SIG-M5 treated with dmso at 0.1 percent for 504 hours (cell line): ENCODE measurements around the gene EGR1.

Source experiments
- DNase-seq: peaks from one replicate; lab custom pipeline; 2025; ENCODE audit not compliant: unreplicated experiment; lab: John Stamatoyannopoulos, UW

Gene EGR1

DNA sequence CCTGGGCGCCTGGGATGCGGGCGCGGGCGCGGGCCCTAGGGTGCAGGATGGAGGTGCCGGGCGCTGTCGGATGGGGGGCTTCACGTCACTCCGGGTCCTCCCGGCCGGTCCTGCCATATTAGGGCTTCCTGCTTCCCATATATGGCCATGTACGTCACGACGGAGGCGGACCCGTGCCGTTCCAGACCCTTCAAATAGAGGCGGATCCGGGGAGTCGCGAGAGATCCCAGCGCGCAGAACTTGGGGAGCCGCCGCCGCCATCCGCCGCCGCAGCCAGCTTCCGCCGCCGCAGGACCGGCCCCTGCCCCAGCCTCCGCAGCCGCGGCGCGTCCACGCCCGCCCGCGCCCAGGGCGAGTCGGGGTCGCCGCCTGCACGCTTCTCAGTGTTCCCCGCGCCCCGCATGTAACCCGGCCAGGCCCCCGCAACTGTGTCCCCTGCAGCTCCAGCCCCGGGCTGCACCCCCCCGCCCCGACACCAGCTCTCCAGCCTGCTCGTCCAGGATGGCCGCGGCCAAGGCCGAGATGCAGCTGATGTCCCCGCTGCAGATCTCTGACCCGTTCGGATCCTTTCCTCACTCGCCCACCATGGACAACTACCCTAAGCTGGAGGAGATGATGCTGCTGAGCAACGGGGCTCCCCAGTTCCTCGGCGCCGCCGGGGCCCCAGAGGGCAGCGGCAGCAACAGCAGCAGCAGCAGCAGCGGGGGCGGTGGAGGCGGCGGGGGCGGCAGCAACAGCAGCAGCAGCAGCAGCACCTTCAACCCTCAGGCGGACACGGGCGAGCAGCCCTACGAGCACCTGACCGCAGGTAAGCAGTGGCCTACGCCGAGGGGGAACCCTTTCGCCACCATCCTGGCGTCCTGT, at the start of gene EGR1:
Gene EGR1 (plus strand): TSS at position 219 of the 864 bp plus-strand sequence. CDS start 283 bp downstream, at position 502.
- peak; percentile 97 for DNase-seq

DNA sequence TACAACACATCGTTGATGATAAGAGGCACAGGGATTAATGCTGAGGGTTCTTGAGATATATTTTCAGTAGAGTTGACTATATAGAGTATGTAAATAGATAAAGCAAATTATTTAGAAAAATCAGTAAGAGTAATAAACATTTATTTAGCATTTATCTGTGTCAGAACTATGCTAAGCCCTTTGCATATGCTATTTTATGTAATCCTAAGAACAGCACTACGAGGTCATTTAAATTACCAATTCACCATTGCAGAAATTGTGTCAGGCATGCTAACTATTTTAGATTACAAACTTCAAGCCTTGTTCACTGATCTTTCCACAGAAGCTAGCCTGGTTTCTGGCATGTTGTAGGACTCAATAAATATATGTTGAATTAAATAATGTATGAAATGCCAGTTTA, 46.8 kb upstream of the EGR1 start:
- DNase-seq = no peak

DNA sequence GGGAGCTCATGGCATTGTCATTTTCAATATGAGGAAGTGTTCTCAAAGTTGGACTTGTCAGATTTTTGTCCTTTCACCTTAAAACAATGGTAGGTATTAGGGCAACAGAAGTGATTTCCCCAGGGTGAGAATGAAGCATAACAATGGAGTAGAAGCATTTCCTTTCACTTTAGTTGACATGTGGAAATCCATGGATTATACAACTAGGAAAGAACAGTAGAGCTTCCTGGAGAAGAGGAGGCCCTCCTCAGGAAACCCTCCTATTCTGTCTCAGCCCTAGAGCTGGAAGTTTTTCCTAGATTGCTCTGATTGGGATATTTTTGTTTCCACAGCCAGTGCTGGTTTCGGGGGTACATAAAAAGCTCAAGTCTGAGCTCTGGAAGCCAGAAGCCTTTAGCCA, 40.2 kb upstream of the EGR1 start:
- DNase-seq = no peak

DNA sequence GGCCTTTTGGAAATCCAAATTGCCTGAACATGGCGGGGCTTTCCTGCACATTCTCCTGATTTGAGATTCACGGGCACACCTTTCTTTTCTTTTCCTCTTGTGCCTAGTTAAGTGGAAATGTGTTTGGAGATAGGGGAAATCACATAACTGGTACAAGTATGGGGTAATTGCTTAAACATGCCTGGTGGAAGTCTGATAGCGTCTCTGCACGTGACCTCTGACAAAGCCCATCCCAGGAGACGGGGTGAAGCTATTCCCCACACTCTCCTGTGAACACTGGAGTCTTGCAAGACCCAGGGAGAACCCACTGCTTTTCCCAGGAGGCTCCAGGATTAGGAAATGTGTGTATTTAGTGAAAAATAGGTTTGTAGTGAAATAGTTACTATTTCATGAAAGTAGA, 29.3 kb upstream of the EGR1 start:
- DNase-seq = no peak

DNA sequence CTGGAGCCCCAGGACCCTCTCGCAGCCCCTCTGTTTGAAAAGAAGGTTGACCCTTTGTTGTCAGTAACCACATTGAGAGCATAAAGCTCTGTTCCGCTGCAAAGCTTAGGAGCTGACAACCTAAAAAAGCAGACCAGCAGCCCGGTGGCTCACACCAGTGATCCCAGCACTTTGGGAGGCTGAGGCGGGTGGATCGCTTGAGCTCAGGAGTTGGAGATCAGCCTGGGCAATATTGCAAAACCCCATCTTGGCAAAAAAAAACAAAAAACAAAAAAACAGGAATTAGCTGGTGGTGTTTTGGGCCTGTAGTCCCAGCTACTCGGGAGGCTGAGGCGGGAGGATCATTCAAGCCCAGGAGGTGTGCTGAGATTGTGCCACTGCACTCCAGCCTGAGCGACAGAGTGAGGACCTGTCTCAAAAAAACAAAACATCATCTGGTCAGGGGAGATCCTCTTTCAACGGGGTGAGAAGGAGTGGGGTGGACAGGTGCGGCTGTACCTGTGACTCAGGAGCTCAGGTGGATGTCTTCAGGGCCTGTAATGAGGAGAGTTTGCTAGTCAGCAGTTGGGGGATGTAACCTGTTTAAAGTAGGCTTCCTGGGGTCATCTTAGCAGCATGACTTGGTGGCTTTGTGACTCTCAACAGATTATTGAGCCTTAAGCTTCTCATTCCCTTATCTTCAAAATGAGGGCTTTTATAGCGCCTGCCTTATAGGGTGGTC, 27.1 kb upstream of the EGR1 start:
- DNase-seq = no peak

DNA sequence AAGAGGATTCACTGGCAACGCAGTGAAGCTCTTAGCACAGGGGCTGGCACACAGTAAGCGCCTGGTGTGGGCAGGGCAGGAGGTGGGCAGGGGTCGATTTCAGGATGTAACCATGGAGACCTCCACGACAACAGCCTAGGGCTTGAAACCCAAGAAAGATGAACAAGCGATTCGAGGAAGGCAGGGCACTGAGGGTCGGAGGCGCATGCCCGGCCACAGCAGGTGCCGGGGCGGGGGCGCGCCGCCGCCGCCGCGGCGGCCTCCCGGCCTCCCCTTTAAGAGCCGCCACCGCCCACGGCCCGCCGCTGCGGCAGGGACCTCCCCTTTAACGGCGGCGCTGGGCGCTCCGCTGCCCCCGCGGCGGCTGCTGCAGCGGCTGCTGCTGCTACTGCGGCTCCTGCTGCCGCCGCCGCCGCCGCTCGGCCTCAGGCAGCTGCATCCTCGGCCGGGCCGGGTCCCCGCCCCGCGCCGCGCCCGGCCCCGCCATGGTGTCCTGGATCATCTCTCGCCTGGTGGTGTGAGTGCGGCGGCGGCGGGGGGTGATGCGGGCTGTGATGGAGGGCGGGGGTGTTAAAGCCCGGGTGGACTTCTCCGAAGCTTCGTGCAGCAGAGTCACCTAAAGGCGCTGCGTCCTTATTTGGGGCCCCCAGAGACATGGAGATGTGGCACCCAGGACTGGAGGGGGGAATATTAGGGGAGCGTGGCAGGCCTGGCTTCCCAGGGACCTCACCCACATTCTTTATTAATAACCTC, 26.4 kb upstream of the EGR1 start, which contains the start of gene REEP2:
Gene REEP2 (plus strand): TSS at position 334 of the 753 bp plus-strand sequence. CDS start 152 bp downstream, at position 486.
- DNase-seq = peak; percentile 24

DNA sequence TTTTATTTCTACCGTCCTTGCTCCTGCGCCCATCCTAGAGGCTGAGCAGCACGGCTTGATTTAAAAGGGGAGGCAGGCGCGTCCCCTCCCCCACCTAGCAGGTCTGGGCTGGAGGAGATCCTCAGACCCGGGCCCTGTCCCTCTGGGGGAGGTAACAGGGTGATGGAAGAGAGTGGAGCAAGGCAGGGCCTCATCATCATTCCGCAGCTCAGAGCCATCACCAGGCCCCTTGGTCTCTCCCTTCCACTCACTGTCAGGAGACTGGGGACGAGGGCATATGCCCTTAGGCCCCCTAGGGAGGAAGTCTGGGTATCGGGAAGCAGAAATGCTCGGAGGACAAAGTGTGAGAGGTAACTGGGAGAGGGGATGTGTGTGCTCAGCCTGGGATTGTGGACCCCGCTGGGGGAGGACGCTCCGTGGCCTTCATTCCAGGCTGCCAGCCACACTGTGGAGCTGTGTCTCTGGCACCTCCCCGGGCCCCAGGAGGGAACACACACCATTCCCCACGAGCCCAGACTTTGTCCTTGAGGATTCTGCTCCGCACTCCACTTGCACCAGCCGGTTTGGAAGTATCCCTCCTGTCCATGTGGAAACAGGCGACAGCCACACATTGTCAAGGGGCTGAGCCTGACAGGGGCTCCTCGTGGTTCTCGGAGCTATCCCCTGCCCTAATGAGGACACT, 25.7 kb upstream of the EGR1 start:
- no peak for DNase-seq

DNA sequence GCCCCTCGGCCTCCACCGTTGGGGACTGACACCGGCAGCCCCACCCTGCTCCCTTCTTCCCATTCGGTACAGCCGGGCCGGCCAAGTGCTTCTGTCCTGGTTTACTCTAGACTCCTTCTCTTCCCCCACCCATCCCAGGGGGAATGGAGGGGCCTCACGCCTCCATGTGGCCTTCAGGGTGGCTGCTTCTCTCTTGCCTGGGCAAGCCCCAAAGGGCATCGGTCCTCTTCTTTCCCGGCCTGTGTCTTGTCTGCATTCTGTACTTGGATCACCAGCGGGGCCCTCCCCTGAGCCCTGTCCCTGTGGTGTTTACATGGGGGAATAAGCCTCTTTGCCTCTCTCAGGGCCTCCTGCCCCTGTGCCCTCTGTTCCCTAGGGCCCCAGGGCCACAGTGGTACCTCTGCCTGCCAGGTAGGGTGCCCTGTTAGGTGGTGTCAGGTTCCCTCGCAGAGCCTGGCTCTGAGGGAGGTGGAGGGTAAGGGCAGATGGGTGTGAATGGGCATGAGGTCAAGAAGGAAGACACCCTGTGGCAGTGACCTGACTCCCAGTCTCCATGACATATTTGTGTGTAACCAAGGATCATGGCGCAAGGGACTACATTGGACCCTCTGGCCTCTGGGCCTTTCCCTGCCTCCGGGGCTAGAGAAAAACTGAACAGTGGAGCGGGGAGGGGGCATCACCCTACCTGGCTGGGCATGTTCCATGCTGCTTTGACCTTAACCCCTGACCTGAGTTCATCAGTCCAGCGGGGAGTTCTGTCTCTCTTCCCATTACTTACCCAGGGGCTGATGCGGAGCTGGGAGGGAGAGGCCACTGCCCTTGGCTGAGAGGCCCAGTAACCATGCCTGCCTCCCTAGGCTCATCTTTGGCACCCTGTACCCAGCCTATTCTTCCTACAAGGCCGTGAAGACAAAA, 24.9 kb upstream of the EGR1 start:
- DNase-seq = no peak

DNA sequence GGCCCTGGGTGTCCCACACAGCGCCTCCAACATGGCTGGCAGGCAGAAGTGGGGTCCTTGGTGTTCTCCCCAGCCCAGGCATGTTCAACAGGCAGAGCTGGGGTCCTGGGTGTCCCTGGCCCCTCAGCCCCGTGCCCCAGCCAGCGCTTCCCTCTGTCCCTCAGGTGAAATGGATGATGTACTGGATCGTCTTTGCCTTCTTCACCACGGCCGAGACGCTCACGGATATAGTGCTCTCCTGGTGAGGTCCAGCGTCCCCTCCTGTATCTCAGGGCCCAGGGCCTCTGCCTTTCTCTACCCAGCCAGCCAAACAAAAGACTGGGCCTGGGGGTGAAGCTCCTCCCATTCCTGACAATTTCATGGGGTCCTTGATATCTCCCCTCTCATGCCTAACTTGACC, 24.1 kb upstream of the EGR1 start:
- DNase-seq = no peak

DNA sequence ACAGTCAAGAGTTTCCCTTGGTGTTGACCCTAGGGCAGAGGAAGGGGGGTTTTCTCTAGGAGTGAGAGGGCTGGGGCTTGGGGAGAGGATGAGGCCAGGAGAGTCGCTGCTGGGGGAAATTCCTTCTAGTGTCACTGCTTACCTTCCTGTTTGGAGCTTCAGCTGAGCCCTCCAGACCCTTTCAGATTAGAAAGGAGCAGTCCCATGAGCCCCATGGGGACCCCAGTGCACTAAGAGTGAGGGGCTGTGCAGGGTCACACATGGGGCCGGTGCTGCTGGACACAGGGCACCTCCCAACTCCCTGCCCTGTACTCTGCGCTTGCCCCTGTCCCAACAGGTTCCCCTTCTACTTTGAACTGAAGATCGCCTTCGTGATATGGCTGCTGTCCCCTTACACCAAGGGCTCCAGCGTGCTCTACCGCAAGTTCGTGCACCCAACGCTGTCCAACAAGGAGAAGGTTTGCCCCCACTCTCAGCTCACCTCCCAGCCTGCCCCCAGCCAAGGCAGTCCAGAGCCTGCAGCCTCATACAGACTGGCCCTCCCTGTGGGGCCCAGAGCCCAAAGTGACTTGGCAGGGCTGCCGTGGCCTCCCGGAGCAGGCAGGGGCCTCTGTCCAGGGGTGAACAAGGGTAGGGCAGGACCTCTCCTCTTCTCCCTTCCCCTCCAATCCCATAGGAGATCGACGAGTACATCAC, 21.1 kb upstream of the EGR1 start:
- no peak for DNase-seq

DNA sequence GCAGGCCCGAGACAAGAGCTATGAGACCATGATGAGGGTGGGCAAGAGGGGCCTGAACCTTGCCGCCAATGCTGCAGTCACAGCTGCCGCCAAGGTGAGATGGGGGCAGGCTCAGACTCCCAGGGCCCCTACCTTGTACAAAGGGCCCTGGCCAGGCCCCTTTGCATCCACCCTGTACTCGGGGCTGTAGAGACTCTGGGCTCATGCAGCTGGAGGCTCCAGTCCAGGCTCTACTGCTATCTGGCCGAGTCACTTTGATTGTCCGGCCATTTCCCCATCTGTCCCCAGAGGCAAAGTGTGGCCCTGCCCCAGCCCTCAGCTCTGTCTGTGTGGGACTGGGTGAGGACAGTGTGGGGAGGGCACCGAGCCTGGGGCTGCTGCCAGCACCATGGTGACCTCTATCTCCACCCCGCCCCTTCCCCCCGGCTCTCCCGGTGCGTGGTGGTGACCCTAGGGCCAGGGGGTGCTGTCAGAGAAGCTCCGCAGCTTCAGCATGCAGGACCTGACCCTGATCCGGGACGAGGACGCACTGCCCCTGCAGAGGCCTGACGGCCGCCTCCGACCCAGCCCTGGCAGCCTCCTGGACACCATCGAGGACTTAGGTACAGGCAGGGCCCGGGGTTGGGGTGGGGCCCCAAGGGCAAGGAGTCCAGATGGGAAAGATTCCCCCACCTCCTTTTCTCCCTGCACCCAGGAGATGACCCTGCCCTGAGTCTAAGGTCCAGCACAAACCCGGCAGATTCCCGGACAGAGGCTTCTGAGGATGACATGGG, 20.3 kb upstream of the EGR1 start:
- no peak for DNase-seq

DNA sequence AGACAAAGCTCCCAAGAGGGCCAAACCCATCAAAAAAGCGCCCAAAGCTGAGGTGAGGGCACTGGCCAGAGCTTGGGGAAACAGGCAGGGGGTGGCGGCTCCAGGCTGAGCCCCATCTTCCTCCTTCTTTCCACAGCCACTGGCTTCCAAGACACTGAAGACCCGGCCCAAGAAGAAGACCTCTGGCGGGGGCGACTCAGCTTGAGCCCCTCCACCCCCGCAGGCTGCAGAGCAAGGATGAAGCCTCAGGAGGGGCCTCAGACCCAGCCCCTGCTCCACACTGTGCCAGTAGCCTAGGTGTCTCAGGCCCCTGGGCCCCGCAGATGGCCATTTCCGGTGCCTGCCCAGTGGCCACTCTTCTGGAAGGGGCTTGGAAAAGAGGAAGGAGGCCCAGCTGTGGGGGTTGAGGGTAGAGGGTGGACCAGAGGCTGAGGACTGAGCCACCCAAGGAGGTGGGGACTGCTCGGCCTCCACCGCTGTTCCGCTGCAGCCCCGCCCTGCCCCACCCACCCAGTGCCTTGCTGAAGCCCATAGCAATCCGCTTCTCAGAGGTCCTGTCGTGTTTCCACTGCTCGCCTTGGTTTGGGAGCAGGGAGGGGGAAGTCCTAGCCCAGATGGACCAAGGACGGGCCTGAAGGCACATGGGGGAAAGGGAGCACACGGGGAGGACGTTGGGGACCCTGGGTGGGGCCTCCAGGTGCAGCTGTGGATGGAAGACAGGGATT, 19.6 kb upstream of the EGR1 start:
- DNase-seq = no peak

DNA sequence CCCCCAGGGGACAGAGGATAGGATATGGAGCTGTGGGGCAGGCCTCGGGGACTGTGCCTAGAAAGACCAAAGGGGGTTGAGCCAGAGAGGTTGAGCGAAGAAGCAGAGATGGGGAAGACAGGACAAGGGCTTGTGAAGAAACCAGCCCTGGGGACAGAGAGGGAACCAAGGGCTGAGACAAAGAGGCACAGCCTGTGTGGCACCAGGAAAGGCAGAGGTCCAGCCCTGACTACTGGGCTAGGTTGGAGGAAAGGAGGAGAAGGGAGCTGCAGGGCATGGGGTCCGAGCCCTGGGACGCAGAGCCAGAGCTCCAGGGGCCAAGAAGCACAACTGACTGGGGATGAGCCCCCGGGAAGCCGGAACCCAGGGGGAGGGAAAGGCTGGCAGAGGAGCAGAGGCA, 17.2 kb upstream of the EGR1 start:
- DNase-seq = no peak

DNA sequence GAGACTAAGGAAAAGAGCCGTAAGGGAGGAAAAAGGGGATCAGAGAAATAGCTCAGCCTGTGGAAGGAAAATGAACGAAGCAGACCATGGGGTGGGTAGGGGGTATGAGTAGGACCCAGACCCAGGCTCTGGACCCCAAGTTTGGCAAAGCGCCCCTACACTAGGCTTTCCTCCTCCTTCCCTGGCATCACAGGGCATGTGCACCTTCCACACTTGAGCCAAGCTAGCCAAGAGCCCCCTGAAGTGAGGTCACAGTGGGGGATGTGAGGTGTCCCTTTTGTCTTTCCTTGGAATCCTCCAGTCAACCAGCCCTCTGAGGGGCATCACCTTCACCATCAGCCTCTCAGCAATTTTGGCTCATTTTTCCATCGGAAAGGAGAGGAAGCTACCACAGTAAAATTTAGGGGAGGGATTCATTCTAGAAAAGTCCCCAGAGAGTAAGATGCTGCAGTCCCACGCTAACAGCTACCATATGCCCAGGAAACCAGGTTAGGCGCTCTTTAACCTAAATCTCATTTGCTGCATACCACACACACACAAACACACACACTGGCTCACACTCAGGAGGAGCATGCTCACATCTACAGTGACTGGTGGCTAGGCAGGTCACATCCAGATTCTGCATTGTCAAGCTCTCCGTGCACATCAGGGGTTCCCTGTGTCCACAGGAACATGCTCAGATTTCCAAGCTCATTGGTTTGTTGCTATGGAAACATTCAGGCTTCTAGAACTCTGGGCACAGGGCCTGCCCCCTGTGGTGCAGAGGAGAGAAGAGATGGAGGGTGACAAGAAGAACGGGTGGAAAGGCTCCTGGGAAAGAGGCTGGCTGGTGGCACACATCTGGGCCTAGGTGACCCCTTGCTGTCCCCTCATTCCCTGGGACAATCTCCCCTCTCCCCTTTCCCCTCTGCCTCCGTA, 16.5 kb upstream of the EGR1 start:
- DNase-seq = no peak

DNA sequence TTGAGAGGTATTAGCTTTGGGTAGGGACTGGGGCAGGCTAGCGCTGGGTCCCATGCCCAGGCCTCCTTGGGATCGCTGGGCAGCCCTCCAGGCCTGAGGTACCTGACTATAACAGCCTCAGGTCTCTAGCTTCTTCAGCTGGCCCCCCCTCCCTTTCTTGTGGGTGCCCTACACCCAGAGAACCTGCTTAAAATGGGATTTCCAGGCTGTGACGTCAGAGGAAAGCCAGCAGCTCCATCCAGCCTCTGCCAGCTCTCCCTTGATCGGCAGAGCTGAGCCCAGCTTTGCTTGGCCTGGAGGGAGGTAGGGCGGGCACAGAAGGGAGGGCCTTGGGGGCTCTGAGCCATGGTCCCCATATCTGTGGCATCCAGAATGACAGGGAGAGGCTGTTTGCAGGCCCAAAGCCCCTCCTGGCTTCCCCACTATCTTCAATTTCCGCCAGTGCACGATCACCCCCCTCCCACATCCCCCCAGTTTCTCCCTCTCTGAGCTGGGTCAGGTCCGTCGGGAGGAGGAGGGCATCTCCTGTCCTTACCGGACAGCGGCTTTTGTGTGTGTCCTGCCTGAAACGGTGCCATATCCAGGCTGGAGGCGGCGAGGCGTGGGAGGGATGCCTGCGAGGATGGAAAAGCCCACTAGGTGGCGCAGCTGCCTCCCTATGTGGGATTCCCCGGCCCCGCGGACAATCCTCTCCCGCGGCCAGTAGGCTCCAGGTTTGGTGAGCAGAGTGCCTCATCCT, 15.6 kb upstream of the EGR1 start:
- peak; percentile 78 for DNase-seq

DNA sequence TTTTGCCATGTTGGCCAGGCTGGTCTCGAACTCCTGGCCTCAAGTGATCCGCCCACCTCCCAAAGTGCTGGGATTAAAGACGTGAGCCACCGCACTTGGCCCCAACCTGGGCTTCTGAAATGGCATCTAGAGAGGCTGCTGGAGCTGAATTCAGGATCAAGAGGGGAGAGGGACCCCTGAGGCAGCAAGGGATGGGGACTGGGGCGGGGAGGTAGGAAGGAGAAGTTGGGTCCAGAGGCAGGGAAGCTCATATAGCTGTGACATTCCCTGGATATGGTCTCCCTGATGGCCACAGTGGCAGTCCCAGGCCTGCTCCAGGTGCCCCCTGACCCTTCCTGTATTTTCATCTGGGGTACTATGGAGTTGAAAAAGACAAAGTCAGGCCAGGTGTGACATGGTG, 14.3 kb upstream of the EGR1 start:
- no peak for DNase-seq
